Measurements from ENCODE around the gene KLK4.

The KLK4 gene

GRCh38 chr19:50910722-50911121 is 473 bp downstream of the KLK4 start:
- H3K27ac Mint-ChIP-seq, result no peak overlapping the region
- H3K4me3 Mint-ChIP-seq, result no peak overlapping the region
- DNase-seq, result no peak
- TF ChIP-seq, protein P1, sequence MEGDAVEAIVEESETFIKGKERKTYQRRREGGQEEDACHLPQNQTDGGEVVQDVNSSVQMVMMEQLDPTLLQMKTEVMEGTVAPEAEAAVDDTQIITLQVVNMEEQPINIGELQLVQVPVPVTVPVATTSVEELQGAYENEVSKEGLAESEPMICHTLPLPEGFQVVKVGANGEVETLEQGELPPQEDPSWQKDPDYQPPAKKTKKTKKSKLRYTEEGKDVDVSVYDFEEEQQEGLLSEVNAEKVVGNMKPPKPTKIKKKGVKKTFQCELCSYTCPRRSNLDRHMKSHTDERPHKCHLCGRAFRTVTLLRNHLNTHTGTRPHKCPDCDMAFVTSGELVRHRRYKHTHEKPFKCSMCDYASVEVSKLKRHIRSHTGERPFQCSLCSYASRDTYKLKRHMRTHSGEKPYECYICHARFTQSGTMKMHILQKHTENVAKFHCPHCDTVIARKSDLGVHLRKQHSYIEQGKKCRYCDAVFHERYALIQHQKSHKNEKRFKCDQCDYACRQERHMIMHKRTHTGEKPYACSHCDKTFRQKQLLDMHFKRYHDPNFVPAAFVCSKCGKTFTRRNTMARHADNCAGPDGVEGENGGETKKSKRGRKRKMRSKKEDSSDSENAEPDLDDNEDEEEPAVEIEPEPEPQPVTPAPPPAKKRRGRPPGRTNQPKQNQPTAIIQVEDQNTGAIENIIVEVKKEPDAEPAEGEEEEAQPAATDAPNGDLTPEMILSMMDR (IDR thresholded peaks at IDR 0.05), result no peak
- no peaks in the 10 kb centered on the region for H3K9me3 Mint-ChIP-seq
- peaks cover 7% of the 10 kb centered on the region for H3K4me1 Mint-ChIP-seq
- no peaks in the 10 kb centered on the region for H3K27me3 Mint-ChIP-seq (ENCODE audit: low read depth, poor library complexity)
- no peaks in the 10 kb centered on the region for H3K36me3 Mint-ChIP-seq (ENCODE audit: low read depth)

- no peaks in the 10 kb centered on the region for H3K27me3 Mint-ChIP-seq (ENCODE audit: low read depth, poor library complexity)
- no peaks in the 10 kb centered on the region for H3K9me3 Mint-ChIP-seq
- H3K27ac Mint-ChIP-seq, result no peak overlapping the region
- peak; percentile 98 for DNase-seq
- TF ChIP-seq, protein P1 (IDR thresholded peaks at IDR 0.05), result no peak
- H3K4me1 Mint-ChIP-seq, result peaks cover 7% of the 10 kb centered on the region
- no peaks in the 10 kb centered on the region for H3K36me3 Mint-ChIP-seq (ENCODE audit: low read depth)
- H3K4me3 Mint-ChIP-seq, result peak overlapping the region; percentile 66
Observed at GRCh38 chr19:50909240-50910070, 1.7 kb downstream of the KLK4 start.

DNA sequence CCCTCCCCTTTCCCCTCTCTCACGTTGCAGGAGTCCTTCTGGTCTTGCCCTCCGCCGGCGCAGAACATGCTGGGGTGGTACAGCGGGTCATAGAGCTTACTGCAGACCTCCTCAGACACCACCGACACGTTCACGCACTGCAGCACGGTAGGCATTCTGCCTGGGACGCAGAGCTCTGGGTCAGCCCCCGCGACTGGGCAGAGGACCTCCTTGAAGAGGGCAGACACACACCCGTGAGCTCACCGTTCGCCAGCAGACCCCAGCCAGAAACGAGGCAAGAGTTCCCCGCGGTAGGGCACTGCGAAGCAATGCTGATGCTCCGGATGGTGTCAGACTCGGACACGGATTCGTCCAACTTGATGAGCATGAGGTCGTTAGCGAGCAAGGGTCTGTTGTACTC is 2.9 kb downstream of the KLK4 start:
- Mint-ChIP-seq H3K4me3 (no peak overlapping the region), H3K27ac (no peak overlapping the region), H3K9me3 (no peaks in the 10 kb centered on the region), H3K36me3 (ENCODE audit: low read depth) (no peaks in the 10 kb centered on the region), H3K4me1 (peaks cover 7% of the 10 kb centered on the region), H3K27me3 (ENCODE audit: low read depth, poor library complexity) (no peaks in the 10 kb centered on the region)
- DNase-seq, result no peak
- TF ChIP-seq, protein P1 (IDR thresholded peaks at IDR 0.05), result no peak

GRCh38 chr19:50906217-50906616 is 5.0 kb downstream of the KLK4 start:
- no peaks in the 10 kb centered on the region for H3K36me3 Mint-ChIP-seq (ENCODE audit: low read depth)
- TF ChIP-seq, protein P1 (IDR thresholded peaks at IDR 0.05), result peak; percentile 41
- no peaks in the 10 kb centered on the region for H3K9me3 Mint-ChIP-seq
- peak; percentile 73 for DNase-seq
- no peak overlapping the region for H3K27ac Mint-ChIP-seq
- H3K4me3 Mint-ChIP-seq, result no peak overlapping the region
- peaks cover 7% of the 10 kb centered on the region for H3K4me1 Mint-ChIP-seq
- H3K27me3 Mint-ChIP-seq (ENCODE audit: low read depth, poor library complexity), result no peaks in the 10 kb centered on the region

GRCh38 chr19:50902640-50903039 is 8.6 kb downstream of the KLK4 start:
- Mint-ChIP-seq H3K4me3 (no peak overlapping the region), H3K27me3 (ENCODE audit: low read depth, poor library complexity) (peaks cover 20% of the 10 kb centered on the region), H3K27ac (no peak overlapping the region), H3K9me3 (no peaks in the 10 kb centered on the region), H3K4me1 (no peaks in the 10 kb centered on the region), H3K36me3 (ENCODE audit: low read depth) (no peaks in the 10 kb centered on the region)
- TF ChIP-seq, protein P1 (IDR thresholded peaks at IDR 0.05), result no peak
- no peak for DNase-seq

DNA sequence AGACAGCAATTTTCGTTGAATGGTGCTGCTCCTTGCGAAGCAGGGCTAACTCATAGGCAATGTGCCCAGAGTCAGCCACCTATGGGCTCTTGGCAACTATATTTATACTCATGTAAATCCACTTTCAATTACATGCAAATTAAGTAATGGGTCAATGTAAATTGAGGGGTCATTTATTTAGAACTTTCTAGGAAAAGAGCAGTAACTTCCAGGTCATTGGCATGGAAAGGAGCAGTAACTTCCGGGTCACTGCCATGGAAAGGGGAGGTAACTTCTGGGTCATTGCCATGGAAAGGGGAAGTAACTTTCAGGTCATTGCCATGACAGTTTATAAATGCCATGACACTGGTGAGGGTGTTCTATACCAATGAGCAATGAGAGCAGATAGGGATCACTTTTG is 11.6 kb downstream of the KLK4 start:
- no peak for DNase-seq
- H3K36me3 Mint-ChIP-seq (ENCODE audit: low read depth), result no peaks in the 10 kb centered on the region
- H3K4me3 Mint-ChIP-seq, result no peak overlapping the region
- TF ChIP-seq, protein P1 (IDR thresholded peaks at IDR 0.05), result no peak
- no peaks in the 10 kb centered on the region for H3K4me1 Mint-ChIP-seq
- peaks cover 42% of the 10 kb centered on the region for H3K27me3 Mint-ChIP-seq (ENCODE audit: low read depth, poor library complexity)
- H3K27ac Mint-ChIP-seq, result no peak overlapping the region
- peaks cover 4% of the 10 kb centered on the region for H3K9me3 Mint-ChIP-seq

All from nephron progenitor cell (in vitro differentiated cells).